ENCODE measurements around the gene ETFA.
A peak's percentile ranks its signal among the peaks of the same experiment; 100 is the strongest.

ETFA gene

DNA sequence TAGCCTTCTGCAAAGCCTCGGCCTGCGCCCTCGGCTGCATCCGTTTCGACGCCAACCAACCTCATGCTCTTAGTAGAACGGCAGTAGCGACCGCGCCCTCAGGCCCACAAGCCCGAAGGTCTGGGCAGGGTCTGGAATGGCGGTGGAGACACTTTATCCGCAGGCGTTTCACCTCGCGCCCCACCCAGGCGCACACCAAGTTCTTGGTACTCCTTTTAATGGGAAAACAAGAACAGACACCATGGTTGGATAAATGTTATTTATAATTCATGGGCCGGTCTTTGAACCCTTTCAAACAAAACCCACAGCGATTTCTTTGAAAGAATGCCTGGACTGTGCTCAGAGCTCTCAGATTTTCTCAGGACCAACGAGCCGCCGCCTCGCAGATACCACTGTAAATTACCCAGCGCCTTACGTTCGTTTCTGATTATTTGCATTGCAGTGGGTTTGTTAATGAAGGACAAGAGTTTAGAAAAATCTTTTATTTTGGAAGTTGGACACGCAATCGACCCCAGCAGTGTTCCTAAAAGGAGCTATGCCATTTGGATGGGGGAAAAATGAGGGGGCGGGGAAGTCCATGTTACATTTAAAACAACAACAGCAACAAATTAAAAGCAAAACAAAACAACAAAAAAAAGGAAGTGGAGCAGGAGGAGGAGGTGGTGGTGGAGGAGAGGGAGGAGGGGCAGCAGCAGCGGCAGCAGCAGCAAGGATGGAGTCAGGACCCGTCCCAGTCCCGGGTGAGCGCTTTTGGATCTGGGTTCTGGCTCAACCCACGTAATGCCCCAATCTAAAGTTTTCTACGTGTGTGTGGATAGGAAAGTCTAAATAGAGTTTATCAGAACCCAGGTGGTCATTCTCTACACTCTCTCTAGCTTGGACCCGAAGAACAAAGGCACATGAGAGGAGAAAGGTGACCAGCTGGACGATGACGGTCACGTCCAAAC lies 24.3 kb upstream of the ETFA start:
- H3K36me3 Mint-ChIP-seq (ENCODE audit: low read depth): peaks cover 12% of the 10 kb centered on the region
- H3K4me3 Mint-ChIP-seq: peak overlapping the region; percentile 88
- peaks cover 51% of the 10 kb centered on the region for H3K27me3 Mint-ChIP-seq (ENCODE audit: low read depth)
- H3K27ac Mint-ChIP-seq: peak overlapping the region; percentile 83
- peaks cover 41% of the 10 kb centered on the region for H3K4me1 Mint-ChIP-seq (ENCODE audit: low read depth)
- no peaks in the 10 kb centered on the region for H3K9me3 Mint-ChIP-seq

- peak overlapping the region; percentile 18 for H3K27ac Mint-ChIP-seq
- peaks cover 50% of the 10 kb centered on the region for H3K27me3 Mint-ChIP-seq (ENCODE audit: low read depth)
- H3K4me1 Mint-ChIP-seq (ENCODE audit: low read depth): peaks cover 34% of the 10 kb centered on the region
- peaks cover 10% of the 10 kb centered on the region for H3K36me3 Mint-ChIP-seq (ENCODE audit: low read depth)
- H3K9me3 Mint-ChIP-seq: no peaks in the 10 kb centered on the region
- H3K4me3 Mint-ChIP-seq: peak overlapping the region; percentile 88
These were observed 23.4 kb upstream of the ETFA start for GRCh38 chr15:76334438-76335306.

DNA sequence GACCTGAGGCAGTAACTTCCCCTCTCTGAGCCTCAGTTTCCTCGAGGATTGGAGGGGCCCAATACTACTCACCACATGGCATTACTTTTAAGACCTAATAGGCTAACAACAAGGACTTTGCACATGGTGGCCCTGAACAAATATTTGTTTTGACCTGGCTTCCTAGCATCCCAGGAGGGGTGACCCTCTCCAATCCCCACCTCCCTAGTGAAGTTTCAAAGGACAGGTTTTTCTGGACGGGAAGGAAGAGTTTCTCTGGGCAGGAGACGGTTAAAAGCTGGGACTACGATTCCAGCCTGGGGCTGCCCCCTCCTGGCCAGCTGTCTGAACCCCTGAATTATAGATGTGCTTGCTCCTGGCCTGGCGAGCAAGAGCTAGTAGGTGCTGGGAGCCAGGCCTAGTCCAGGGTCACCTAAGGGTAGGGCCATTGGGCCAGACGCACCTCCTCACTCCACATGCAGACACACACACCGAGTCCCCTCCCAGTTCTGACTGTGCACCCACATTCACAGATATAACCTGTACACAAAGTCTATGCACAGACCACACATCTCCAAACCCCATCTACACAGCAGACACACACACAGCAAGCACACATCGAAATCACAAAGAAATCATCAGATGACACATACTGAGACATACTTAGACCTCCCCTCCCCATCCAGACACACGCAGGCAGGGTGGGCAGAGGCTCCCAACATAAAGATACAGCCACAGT lies 22.6 kb upstream of the ETFA start:
- Mint-ChIP-seq H3K9me3 (no peaks in the 10 kb centered on the region), H3K27ac (peak overlapping the region; percentile 1), H3K27me3 (ENCODE audit: low read depth) (peaks cover 50% of the 10 kb centered on the region), H3K4me3 (no peak overlapping the region), H3K4me1 (ENCODE audit: low read depth) (peaks cover 28% of the 10 kb centered on the region), H3K36me3 (ENCODE audit: low read depth) (peaks cover 9% of the 10 kb centered on the region)

- peaks cover 23% of the 10 kb centered on the region for H3K4me1 Mint-ChIP-seq (ENCODE audit: low read depth)
- H3K9me3 Mint-ChIP-seq: no peaks in the 10 kb centered on the region
- peaks cover 50% of the 10 kb centered on the region for H3K27me3 Mint-ChIP-seq (ENCODE audit: low read depth)
- no peak overlapping the region for H3K27ac Mint-ChIP-seq
- H3K4me3 Mint-ChIP-seq: no peak overlapping the region
- H3K36me3 Mint-ChIP-seq (ENCODE audit: low read depth): peaks cover 4% of the 10 kb centered on the region
These were observed 22.0 kb upstream of the ETFA start for GRCh38 chr15:76333309-76333708.

- Mint-ChIP-seq H3K27me3 (ENCODE audit: low read depth) (peaks cover 55% of the 10 kb centered on the region), H3K36me3 (ENCODE audit: low read depth) (peaks cover 4% of the 10 kb centered on the region), H3K27ac (no peak overlapping the region), H3K9me3 (no peaks in the 10 kb centered on the region), H3K4me1 (ENCODE audit: low read depth) (peaks cover 23% of the 10 kb centered on the region), H3K4me3 (no peak overlapping the region)
These were observed 21.5 kb upstream of the ETFA start for GRCh38 chr15:76332796-76333195.

DNA sequence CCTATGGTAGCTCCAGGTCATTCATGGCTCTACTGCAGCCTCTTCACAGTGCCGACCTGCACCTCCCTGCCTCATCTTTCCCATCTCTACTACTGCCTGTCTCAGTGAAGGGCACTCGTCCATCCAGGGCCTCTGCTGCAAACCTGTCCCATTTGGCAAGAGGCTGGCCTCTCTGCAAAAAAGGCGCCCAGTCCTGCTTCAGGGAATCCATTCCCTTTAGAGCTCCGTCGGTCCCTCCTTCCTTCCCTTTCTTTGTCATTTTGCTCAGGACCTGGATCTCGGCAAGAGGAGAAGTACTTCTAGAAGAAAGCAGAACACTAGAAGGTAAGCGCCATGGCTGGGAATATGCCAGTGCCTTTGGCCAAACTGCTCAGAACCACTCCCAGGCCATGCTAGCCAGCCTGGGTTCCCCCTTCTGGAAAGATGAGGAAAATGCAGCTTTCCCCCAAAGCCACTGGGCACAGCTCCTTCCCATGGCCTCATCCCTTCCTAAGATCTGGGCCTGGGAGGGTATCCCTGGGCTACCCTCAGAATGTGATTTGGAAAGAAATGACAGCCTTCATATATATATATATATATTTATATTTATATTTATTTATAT lies 18.9 kb upstream of the ETFA start:
- Mint-ChIP-seq H3K9me3 (no peaks in the 10 kb centered on the region), H3K4me3 (no peak overlapping the region), H3K27me3 (ENCODE audit: low read depth) (peaks cover 50% of the 10 kb centered on the region), H3K27ac (no peak overlapping the region), H3K36me3 (ENCODE audit: low read depth) (no peaks in the 10 kb centered on the region), H3K4me1 (ENCODE audit: low read depth) (peaks cover 5% of the 10 kb centered on the region)

DNA sequence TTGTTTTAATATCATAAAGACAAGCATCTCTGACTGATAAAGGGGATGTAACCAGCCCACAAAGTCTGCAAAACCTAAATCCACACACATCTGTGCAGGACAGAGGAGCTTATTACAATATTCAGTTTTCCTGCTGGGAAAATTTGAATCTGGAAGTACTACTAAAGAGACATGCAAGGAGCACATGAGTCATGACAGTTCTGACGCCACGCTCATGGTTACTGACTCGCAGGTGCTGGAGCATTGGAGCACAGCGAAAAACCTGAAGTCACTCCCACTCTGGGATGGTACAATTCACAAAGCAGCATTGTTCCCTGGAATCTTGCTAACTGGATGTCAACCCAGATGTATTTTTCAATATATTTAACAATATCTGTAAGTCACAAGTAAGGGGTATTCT lies 17.7 kb upstream of the ETFA start:
- Mint-ChIP-seq H3K4me1 (ENCODE audit: low read depth) (peaks cover under 1% of the 10 kb centered on the region), H3K27me3 (ENCODE audit: low read depth) (peaks cover 51% of the 10 kb centered on the region), H3K36me3 (ENCODE audit: low read depth) (no peaks in the 10 kb centered on the region), H3K4me3 (no peak overlapping the region), H3K27ac (no peak overlapping the region), H3K9me3 (no peaks in the 10 kb centered on the region)

- H3K4me3 Mint-ChIP-seq: no peak overlapping the region
- H3K9me3 Mint-ChIP-seq: no peaks in the 10 kb centered on the region
- H3K36me3 Mint-ChIP-seq (ENCODE audit: low read depth): no peaks in the 10 kb centered on the region
- H3K27ac Mint-ChIP-seq: no peak overlapping the region
- H3K27me3 Mint-ChIP-seq (ENCODE audit: low read depth): peaks cover 56% of the 10 kb centered on the region
- H3K4me1 Mint-ChIP-seq (ENCODE audit: low read depth): no peaks in the 10 kb centered on the region
These were observed 16.9 kb upstream of the ETFA start for GRCh38 chr15:76328106-76328696.

DNA sequence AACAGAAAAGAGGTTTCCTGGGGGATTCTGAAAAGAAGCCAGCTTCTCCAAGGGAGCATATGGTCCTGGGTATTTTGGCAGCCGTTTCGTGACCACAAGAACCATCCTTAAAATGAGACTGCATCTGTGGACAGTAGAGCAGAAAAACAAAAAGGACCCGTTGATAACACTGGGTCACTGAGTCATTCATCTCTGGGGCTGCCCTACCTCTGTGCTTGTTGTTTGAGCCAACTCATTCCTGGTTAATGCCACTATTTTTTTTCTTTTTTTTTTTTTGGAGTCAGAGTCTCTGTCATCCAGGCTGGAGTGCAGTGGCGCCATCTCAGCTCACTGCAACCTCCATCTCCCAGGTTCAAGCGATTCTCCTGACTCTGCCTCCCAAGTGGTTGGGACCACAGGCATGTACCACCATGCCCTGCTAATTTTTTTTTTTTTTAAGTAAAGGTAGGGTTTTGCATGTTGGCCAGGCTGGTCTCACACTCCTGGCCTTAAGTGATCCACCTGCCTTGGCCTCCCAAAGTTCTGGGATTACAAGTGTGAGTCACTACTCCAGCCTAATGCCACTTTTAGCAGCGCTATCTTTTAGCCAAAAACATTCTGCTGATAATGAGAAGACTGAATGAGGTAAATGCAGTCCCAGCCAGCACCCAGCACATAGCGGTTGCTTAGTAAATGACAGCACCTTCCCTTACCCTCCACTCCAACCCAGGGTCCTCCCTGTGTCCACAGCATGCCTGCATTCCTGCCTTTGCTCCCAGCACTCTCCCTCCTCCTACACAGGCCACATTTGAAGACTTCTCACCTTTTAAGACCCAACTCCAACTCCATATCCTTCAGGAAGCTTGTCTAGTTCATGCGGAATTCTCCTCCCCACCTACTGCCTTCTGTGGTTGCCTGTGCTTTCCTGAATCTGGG lies 16.2 kb upstream of the ETFA start:
- Mint-ChIP-seq H3K36me3 (ENCODE audit: low read depth) (no peaks in the 10 kb centered on the region), H3K4me3 (no peak overlapping the region), H3K9me3 (no peaks in the 10 kb centered on the region), H3K4me1 (ENCODE audit: low read depth) (no peaks in the 10 kb centered on the region), H3K27me3 (ENCODE audit: low read depth) (peaks cover 60% of the 10 kb centered on the region), H3K27ac (no peak overlapping the region)

DNA sequence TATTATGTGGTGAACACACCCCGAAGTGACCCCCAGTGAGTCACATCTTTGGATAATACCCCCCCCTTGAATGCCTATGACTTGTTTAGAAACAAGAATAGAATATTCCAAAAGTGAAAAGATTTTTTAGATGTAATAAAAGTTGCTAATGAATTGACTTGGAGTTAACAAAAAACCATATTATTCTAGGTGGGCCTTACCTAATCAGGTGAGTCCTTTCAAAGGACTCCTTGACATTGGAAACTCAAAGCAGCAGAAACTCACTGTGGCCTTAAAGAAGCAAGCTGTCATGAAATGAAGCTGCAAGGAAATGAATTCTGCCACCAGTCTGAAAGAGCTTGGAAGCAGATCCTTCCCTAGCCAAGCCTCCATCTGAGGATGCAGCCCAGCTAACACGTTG lies 14.4 kb upstream of the ETFA start:
- Mint-ChIP-seq H3K27ac (no peak overlapping the region), H3K27me3 (ENCODE audit: low read depth) (peaks cover 63% of the 10 kb centered on the region), H3K4me1 (ENCODE audit: low read depth) (no peaks in the 10 kb centered on the region), H3K4me3 (no peak overlapping the region), H3K36me3 (ENCODE audit: low read depth) (no peaks in the 10 kb centered on the region), H3K9me3 (no peaks in the 10 kb centered on the region)

GRCh38 chr15:76324066-76324465 lies 12.8 kb upstream of the ETFA start:
- Mint-ChIP-seq H3K27ac (no peak overlapping the region), H3K36me3 (ENCODE audit: low read depth) (no peaks in the 10 kb centered on the region), H3K4me3 (no peak overlapping the region), H3K9me3 (no peaks in the 10 kb centered on the region), H3K27me3 (ENCODE audit: low read depth) (peaks cover 53% of the 10 kb centered on the region), H3K4me1 (ENCODE audit: low read depth) (peaks cover 1% of the 10 kb centered on the region)

GRCh38 chr15:76321602-76322001 lies 10.3 kb upstream of the ETFA start:
- Mint-ChIP-seq H3K36me3 (ENCODE audit: low read depth) (no peaks in the 10 kb centered on the region), H3K4me3 (no peak overlapping the region), H3K27me3 (ENCODE audit: low read depth) (peaks cover 34% of the 10 kb centered on the region), H3K27ac (no peak overlapping the region), H3K4me1 (ENCODE audit: low read depth) (peaks cover 1% of the 10 kb centered on the region), H3K9me3 (no peaks in the 10 kb centered on the region)

DNA sequence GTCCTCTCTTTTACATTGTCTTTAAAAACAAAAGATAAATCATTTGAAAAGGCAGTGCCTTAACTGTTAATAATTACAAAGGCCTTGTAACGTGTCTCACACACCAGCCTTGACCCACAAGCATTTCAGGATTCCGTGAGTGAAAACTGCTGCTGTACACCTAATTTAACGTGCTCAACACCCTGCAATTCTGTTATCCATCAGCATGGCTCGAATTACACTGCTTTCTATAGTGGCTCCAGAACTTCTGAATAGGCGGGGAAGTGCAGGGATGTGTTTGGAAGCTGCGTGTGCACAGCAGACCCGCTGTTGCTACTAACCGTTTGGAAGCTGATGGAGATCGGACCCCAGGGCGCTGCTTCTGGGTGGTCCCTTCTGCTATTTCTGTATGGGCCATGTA lies 9.9 kb upstream of the ETFA start:
- Mint-ChIP-seq H3K4me3 (no peak overlapping the region), H3K27me3 (ENCODE audit: low read depth) (peaks cover 32% of the 10 kb centered on the region), H3K27ac (no peak overlapping the region), H3K36me3 (ENCODE audit: low read depth) (no peaks in the 10 kb centered on the region), H3K4me1 (ENCODE audit: low read depth) (peaks cover 1% of the 10 kb centered on the region), H3K9me3 (no peaks in the 10 kb centered on the region)

All from T-helper 1 cell treated with Interleukin-12 subunit alpha and Interleukin-12 subunit beta and Interleukin-4 antibody, amounts not matched to agents 30 μg/mL and 1 μg/mL, for 36 hours (primary cell).